ENCODE results near the gene CEP95.

The CEP95 gene

DNA sequence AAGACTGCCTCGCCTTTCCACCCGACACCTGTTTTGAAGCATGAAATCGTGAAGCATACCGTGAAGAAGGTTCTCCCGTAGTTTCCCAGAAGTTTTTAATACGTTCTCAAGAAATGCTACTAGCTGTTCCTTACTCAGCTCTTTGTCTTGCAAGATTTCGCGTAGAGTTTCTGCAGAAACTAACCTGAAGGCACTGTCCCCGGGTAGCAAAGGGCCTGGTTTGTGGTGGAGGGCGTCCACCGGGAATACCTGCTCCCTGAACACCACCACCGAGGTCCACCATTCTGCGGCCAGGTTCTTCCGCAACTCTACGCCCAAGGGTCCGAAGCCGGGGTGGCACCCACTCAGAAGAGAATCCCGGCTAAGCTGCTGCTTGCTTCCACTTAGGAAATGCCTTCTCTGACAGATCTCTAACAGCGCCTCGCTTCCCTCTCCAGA, 10.4 kb upstream of the CEP95 start:
- DNase-seq (ENCODE audit: low read depth, low spot score), result no peak

DNA sequence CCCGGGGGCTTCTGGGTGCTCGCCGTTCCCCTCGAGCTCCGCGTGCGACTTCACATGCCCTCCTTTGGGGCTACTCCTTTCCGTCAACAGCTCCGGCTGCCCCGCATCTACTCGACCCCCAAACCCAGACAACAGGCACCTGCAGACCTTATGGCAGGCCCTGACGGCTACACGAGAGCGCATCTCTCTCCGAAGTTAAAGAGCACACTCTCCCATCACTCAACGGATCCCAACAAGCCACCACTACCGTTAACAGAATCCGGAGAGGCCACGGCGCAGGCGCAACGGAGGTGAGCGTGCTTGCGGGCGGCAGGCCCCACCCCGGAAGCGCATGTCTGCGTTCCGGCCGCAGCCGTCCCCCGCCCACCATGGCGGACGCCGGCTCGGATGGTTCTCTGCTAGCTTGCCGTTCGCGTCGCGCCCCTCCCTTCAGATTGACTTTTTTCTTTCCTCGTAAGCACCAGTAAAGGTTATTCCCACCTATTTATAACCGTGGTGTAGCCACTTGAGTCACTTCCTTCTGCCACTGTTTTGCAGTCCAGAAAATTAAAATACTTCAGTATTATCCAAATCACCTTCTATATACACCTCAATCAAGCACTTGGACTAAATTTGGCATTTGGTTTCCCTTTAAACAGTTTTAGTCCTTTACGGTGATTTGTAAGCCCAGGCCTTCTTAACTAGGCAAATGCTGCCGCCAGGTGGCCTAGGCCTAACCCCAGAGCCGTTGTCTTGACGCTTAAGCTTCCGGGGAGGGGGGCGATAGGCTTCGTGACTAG, 9.8 kb upstream of the CEP95 start, which contains the start of gene POLG2:
TSS of gene POLG2 (minus strand) at position 269 of the 779 bp plus-strand sequence. CDS start at position 183, 86 bp downstream.
- DNase-seq (ENCODE audit: low read depth, low spot score), result no peak

DNA sequence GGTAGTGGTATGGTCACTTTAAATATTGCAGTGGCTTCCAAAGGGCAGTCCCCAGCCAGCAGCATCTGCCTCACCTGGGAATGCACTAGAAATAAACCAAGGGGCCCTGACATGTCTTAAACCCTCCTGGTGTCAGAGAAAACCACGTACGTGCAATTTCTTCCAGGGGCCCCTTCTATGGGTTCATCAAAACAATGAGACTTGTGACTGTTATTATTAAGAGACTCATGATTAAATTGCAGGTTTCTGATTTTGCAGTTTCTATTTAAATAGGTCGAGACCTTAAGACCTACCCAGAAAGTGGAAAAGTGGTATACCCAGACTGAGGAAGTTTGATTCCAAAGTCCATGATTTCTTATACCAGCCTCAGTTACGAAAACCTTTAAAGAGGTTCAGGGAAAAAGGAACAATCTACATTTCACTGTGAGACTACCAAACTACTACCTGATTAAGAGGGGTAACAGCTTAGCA, 9.2 kb upstream of the CEP95 start:
- DNase-seq (ENCODE audit: low read depth, low spot score), result no peak

DNA sequence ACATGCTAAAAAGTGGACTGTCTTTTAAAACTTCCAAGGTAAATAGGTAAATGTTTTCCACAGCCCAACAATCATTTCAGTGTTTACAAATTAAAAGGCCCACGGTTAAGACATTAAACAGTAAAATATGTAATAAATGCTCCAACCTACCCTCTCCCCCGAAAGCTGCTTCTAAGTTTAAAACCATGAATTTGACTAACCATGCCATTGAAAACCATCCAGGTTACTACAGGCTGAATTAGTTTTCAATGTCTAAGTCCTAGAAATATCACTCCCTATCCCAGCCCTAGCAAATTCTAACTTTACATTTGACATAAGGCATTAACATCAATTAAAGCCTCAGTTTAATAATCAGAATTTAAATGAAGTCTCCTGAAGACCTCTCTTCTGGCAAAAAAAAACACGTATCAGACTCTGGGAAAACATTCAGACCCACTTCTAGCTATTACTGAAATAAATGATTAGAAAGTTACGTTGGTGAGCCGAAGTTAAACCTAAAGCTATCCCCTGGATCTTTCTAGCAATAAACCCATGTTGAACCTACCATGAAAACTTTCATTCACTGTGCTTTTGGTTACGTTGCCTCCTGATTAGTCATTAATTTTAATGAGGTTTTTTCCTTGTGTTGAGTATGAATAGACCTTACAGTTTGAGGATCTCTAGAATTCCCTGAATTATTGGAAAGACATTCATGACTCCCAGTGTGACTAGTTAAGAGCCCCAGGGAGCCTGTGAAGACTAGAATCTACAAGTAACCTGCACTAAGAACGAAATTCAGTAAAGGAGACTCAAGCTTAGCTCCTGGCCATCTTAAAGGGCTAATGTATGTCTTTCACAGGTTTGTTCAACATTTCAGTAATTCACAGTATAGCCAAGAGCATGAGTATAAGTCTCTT, 8.2 kb upstream of the CEP95 start:
- DNase-seq (ENCODE audit: low read depth, low spot score), result no peak

DNA sequence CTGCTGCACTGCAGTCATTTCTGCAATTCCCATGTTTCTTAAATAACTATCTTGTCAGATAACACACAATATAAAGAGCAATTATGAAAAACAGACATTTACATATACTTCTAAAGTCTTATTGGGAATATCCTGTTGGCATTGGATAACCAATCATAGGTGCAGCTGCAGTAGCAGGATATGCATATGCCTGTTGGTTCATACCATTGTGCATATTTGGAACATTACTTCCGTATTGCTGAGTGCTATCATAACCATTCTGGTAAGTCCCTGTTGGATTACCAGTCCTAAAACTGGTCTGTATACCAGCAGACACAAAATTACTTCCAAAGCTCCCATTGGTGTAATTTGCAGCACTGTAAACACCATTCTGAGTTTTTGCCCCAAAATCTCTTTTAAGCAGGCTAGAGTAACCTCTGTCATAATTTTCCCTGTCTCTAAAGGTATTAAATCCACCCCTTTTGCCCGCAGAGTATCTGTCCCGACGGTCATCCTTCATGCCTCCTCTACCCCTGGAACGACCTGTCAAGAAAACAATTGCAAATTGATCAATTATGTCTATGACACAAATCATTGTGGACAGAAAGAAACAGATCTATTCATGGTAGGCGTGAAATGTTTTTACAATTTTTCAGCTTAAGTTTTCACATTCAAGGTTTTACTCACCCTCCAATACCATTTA, 6.8 kb upstream of the CEP95 start:
- DNase-seq (ENCODE audit: low read depth, low spot score), result no peak

DNA sequence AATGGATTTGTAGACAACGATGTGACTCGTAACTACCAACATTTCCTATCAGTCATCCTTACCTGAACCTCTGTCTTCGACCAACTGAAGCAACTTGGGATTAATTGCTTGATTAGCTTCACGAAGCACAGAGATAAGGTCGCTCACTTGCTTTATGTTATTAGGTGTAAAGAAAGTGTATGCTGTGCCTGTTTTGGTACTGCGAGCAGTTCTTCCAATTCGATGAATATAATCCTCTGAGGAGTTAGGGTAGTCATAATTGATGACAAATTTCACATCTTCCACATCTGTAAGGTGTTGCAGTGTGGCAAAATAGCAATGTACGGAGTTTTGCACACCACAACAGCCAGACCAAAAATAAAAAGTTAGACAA, 6.3 kb upstream of the CEP95 start:
- no peak for DNase-seq (ENCODE audit: low read depth, low spot score)

DNA sequence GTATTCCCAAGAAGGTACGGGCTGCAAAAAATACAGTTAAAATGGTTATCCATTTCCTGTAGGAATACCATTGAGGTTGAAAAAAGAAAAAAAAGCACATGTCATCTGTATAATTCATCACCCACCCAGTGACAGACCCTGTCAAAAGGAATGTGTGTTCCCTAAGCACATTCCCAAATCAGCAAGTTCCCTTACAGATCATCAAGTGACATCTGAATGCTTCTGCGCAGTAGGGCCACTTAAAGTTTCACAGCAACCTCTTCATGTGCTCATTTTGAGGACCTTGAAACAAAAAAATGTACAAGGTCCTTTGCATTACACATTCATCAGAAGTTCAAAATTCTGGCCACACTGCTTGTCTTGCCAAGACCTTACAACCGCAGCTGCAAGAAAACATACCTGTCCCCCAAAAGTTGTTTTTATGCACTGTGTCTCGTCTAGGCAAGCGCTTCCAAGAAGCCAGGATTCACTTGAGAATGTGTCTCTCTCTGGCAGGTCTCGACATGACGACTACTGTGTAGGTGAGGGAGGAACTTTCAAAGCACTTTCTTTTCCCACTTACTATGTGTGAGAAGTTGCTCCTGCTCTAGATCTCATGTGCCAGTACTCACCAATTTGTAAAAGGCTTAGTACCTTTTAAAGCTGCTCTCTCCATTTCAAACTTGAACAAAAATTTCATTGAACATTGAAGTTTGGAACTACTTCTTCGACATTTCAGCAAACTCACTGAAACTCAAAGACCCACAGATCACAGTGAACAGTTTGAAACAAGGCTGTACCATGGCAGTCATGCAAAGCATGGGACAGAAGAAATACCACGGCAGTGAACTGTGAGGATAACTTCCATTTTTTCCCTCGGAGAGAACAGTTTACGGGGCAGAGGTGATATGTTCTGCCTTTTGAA, 5.7 kb upstream of the CEP95 start:
- DNase-seq (ENCODE audit: low read depth, low spot score), result no peak

DNA sequence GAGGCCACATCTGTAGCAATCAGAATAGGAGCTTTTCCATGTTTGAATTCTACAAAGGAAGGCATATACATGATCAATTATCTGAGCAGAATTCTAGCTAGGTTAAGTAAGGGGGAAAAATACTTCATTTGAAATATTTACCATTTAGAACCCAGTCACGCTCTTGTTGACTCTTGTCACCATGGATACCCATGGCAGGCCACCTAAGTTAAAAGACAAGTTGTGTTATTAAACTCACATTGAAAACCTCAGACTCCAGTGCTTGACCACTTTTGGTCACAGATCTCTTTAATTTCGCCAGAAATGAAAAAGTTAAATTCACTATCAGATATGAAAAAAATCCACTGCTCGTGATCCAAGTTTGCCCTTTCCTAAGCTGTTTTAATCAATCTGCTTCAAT, 4.8 kb upstream of the CEP95 start:
- no peak for DNase-seq (ENCODE audit: low read depth, low spot score)

DNA sequence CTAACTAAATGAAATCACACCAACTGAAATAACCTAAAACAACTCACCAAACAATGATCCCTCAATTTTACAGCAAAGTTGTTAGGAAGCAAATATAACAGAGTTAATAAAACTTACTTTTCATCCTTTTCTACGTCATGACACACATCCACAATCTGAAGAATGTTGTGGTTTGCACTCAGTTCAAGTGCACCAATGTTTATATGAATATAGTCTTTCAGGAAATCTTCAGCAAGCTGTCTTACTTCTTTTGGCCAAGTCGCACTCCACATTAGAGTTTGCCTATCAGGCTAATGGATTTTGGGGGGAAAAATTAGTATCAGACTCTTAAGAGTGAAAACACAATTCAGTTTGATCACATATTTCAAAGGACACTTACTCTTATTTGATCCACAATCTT, 4.0 kb upstream of the CEP95 start:
- DNase-seq (ENCODE audit: low read depth, low spot score), result no peak

DNA sequence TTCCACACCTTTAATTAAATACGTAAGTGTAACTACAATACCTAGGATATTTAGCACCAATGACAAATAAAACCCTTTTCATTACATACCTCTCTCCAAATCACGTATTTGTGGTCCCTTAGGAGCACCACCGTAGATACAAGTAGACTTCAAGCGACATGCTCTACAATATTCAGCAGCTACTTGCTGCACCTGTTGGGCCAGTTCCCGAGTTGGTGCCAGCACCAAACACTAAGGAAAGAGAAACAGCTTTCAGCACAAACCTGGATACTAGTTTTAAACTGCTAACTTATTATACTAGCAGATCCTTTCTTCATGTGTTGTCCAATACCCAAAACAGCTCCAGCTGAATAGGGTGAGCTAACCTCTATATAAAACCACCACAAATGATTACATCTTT, 3.4 kb upstream of the CEP95 start:
- DNase-seq (ENCODE audit: low read depth, low spot score), result no peak

DNA sequence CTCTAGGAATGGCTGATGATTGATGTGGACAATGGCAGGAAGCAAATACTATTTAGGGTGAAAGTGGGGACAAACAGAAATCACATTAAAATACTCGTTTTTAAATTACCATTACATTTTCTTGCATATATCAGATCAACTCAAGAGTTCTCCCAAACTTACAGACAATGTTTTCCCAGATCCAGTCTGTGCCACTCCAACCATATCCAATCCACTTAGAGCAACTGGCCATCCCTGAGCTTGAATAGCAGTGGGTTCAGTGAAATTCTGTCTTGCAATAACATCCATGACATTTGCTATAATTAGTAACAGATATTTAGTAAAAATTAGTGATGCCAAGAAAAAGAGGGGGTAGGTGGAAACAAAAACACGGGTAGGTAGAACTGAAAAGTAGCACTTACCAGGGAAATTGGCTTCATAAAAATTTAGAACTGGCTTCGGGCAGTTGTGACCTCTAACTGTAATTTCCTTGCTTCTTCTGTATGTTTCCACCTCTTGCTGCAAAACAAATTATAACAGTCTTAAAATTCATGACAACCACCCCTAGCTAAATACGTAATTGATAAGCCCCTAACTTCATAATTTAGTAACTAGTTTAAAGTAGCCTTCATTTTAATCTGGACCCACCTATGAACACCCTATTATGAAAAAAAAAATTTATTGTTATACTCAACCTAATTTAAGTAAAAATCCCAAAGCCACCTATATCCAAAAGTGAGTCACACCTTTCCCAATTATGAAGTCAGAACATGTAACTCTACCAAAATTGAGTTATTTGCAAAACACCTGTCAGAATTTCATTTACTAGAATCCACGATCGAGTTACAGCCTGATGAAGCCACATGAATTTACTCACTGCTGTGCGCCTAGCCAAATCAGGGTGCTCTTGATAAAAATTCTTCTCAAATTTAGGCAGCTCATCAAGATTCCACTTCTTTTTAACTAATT, 2.7 kb upstream of the CEP95 start:
- no peak for DNase-seq (ENCODE audit: low read depth, low spot score)

DNA sequence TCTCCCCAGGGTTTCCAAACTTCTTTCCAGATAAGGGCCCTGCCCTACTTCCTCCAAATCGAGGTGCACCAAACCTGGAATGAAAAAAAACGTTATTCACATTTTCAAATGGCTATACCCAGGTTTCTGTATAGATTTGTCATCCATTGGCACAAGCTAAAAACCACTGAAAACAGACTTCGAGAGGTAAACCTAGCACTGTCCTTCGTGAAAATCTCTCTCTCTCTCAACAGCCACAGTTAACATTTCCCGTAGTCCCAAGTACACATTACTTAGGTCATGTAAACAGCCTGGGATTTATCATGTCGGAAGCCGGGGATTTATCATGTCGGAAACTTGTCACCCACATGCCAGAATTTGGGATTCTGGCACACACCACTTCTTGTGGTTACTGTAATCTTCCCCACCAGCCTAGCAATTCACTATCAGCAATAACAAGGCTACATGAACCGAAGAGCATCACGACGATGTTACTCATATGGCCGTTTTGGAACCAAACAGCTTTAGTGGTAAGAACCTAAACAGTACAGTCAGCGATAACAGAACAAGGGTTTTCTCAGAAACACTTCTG, 1.9 kb upstream of the CEP95 start:
- DNase-seq (ENCODE audit: low read depth, low spot score), result no peak

DNA sequence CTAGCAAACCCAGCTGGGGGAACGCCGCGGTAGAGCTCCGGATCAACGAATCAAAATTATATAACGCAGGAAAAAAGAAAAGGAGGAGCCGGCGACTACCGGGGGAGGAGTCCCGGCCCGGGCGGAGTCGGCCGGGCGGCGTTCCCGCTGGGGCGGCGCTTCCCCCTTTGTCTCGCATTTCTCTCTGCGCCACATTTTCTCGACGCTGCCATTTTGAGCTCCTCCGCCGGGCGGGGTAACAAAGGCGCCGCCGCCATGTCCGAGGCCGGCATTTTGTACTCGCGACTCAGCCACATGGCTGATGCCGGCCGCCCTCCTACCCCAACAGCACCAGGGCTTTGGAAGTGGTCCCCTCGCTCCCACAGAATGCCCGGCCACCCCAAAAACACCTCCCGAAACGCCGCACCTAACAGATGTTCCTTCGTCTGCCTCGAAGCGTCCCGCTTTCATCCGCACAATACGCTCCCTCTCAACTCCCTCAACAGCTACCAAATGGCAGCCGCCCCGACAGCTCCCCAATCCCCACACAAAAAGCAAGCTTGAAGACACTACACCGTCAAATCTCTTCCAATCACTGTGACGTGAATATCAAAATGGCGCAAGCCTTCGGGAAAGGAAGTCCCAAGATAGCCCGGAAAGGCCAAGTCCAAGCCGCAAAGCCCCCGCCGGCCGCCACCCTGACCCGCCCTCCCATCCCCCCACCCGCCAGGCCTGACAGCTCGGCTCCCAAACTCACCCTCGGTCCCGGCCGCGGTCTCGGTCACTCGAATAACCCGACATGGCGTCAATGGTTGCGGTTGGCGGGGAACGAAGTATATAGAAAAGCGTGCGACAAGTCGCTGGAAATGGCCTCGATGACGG, 1.2 kb upstream of the CEP95 start:
- no peak for DNase-seq (ENCODE audit: low read depth, low spot score)

DNA sequence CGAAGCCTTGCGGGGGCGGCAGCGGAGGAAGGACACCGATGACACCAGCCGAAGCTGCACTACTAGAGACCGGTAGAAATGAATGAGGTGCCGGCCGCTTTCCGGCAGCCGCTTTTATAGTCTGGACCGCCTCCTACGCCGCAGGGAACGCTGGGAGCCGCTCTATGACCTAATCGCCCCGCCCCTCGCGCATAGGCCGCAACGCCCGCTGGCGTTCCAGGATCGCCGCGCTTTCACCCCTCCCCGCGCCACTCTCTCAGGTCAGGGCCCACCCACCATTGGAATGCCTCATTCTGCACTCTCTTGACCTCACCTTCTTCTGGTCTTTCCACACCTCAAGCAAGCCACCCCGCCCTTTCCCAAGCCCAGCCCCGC, 589 bp upstream of the CEP95 start, which contains the start of gene DDX5:
TSS of gene DDX5 (minus strand) at position 89 of the 375 bp plus-strand sequence. CDS start 170 bp downstream, outside the sequence.
- peak; percentile 78 for DNase-seq (ENCODE audit: low read depth, low spot score)

DNA sequence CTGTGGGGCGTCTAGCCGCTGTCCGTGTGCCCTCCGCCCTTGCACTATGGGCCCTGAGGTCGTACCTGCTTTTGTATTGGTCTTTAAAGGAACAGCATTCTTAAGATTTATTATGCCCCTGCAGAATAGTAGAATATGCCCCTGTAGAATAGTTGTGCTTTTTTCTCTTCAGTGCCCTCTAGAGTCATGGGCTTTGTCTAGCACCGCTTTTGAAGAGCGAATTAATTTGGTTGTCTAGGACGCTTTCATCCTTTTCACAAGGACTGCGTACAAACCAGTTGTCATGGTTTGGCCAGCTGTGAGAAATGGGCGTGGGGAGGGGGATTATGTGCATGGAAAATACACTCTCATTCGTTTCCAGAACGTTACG, 621 bp downstream of the CEP95 start:
- DNase-seq (ENCODE audit: low read depth, low spot score), result no peak

DNA sequence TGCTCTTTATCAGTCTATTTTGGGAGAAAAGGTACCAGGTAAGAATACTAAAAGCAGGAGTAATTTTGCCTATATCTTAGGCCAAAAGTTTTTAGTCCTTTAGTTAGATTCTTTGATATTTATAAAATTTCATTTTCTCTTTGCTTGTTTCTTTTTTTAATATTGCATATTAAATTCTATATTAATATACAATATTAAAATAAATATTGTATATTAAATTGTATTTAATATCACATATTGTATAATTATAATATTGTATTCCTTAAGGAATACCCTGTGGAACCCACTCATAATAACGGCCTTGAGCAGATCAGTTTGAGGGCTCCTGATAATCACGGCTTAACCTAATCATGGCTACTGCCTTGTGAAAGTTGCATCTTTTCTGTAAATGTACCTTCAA, 1.9 kb downstream of the CEP95 start:
- DNase-seq (ENCODE audit: low read depth, low spot score), result no peak

DNA sequence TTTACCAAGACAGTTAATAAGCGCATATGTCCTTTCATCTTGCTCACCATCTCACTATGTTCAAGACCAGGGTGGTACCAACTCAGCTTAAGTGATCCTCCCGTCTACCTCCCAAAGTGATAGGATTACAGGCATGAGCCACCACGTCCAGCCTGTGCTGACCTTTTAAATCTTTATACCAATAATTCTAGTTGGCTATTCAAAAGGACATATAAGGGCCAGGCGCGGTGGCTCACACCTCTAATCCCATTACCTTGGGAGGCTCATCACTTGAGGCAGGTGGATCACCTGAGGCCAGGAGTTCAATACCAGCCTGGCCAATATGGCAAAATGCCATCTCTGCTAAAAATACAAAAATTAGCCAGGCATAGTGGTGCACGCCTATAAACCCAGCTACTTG, 2.4 kb downstream of the CEP95 start:
- DNase-seq (ENCODE audit: low read depth, low spot score), result no peak

DNA sequence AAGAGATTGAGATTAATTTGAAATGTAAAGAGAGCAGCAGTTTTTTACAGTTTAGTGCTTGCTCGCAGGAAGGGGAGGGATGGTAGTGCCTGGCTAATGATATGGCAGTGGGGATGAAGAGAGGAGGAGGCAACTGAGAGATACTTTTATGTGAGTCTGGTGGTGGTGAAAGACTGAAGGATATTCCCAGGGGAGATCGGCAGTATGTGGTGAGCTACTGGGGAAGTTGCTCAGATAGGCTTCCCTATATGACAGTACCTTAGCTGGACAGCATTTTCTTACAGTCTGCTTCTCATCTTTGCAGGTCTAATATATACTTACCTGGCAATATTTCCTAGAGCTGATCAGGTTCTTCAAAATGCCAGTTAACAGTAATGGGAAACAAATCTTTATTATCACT, 8.6 kb downstream of the CEP95 start:
- no peak for DNase-seq (ENCODE audit: low read depth, low spot score)

DNA sequence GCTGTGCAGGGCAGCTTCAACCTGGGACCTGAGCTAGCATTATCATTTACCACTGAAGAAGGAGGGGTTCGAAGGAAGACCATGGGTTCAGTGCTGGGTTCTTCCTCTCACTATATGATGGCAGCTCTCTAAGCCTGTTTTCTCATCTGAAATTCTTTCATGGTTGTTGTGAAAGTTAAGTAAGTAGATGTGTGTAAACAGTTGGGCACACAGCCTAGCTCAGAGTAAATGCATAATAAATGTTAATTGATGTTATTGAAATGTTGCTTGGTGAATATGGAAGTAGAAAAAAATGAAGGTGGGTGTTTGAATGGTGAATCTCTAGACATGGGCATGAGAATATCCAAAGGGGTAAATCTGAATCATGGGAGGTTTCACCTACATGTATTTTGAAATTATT, 9.1 kb downstream of the CEP95 start:
- DNase-seq (ENCODE audit: low read depth, low spot score), result no peak

Data from iPS DF 19.7 (cell line).